ENCODE data around the gene DOK6. TPM values are rescaled to one million over a fixed set of nuclear protein-coding genes. Genes with fewer than 3 reads are reported as not detected.

DOK6 gene
- total and polyA plus RNA-seq, 11 donors: 0.46 to 9.7 (median 2.9) TPM

DNA sequence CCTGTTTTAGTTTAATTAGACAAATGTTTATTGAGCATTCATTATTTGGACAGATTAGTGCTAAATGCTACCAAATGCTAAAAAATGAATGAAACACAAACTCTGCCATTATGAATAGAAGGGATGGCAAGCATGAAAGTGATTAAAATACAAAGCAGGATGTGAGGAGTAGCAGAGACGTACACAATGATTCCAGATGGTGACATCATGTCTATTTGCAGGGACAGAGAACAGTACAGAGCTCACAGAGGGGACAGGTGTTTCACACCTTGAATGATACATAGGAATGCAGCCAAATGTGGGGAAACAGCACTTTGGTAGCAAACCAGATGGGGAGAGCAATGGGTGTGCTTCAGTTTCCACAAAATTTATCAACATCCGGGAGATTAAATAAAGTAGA, 470.7 kb downstream of the DOK6 start:
- no peak overlapping the region for H3K4me3 ChIP-seq
- no peak for DNase-seq
- H3K27ac ChIP-seq: no peak overlapping the region
- H3K36me3 ChIP-seq: no peaks in the 10 kb centered on the region
- H3K4me1 ChIP-seq: no peaks in the 10 kb centered on the region
- no peak for ATAC-seq
- 63 to 71% (median 65%) methylated on average over 2 of the region's 2 CpGs for WGBS, 4 donors
- intact Hi-C loops (cut with DNase I): no loop called here
- H3K27me3 ChIP-seq: no peaks in the 10 kb centered on the region
- H3K9me3 ChIP-seq: no peaks in the 10 kb centered on the region
- TF ChIP-seq, protein P1, sequence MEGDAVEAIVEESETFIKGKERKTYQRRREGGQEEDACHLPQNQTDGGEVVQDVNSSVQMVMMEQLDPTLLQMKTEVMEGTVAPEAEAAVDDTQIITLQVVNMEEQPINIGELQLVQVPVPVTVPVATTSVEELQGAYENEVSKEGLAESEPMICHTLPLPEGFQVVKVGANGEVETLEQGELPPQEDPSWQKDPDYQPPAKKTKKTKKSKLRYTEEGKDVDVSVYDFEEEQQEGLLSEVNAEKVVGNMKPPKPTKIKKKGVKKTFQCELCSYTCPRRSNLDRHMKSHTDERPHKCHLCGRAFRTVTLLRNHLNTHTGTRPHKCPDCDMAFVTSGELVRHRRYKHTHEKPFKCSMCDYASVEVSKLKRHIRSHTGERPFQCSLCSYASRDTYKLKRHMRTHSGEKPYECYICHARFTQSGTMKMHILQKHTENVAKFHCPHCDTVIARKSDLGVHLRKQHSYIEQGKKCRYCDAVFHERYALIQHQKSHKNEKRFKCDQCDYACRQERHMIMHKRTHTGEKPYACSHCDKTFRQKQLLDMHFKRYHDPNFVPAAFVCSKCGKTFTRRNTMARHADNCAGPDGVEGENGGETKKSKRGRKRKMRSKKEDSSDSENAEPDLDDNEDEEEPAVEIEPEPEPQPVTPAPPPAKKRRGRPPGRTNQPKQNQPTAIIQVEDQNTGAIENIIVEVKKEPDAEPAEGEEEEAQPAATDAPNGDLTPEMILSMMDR (IDR thresholded peaks at IDR 0.05): no peak
- TF ChIP-seq POLR2A (IDR thresholded peaks at IDR 0.05): no peak

DNA sequence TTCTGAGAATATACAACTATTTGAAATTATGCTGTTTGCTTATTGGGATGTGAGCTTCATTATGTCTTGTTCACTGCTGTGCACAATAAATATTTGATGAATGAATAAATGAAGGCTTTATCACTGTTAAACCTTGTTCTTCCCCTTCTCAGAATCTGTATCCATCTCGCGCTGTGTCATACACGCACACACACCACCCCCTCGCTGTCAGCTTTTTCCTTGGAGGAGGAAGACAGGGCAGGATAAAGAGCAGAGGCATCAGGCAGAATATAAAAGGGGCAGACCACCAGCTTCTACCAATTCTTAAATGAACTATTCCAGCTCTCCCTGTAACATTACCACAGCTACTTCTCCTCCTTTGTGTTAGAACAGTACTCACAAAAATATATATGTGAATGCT, 472.0 kb downstream of the DOK6 start:
- H3K27ac ChIP-seq: no peak overlapping the region
- H3K4me1 ChIP-seq: no peaks in the 10 kb centered on the region
- TF ChIP-seq, protein P1 (IDR thresholded peaks at IDR 0.05): no peak
- TF ChIP-seq POLR2A (IDR thresholded peaks at IDR 0.05): no peak
- ATAC-seq: no peak
- intact Hi-C loops (cut with DNase I): no loop called here
- H3K27me3 ChIP-seq: no peaks in the 10 kb centered on the region
- DNase-seq: no peak
- H3K4me3 ChIP-seq: no peak overlapping the region
- no peaks in the 10 kb centered on the region for H3K36me3 ChIP-seq
- no peaks in the 10 kb centered on the region for H3K9me3 ChIP-seq
- WGBS, 4 donors: 80 to 88% (median 86%) methylated on average over 4 of the region's 4 CpGs

DNA sequence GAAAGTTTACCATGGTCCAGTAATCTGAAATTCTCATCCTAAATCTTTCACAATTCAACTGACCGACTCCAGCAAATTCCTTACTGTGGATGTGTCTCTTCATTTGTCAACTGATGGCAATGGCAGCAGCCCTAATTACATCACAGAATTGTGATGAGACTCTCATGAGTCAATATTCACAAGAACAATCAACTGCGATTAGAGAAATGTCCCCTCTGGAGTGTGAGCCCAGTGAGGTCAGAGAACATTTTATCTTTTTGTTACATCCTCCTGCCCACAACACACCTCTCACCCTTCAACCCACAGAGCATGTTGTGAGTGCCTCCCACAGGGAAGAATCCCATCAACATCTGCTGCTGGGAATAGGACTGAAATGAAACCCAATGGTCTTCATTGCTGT, 473.4 kb downstream of the DOK6 start:
- no peak for DNase-seq
- Histone ChIP-seq H3K4me3 (no peak overlapping the region), H3K27me3 (no peaks in the 10 kb centered on the region), H3K4me1 (no peaks in the 10 kb centered on the region), H3K27ac (no peak overlapping the region), H3K9me3 (no peaks in the 10 kb centered on the region), H3K36me3 (no peaks in the 10 kb centered on the region)
- intact Hi-C loops (cut with DNase I): no loop called here
- 73 to 87% (median 82%) methylated on average over 2 of the region's 2 CpGs for WGBS, 4 donors
- TF ChIP-seq, protein P1 (IDR thresholded peaks at IDR 0.05): no peak
- TF ChIP-seq POLR2A (IDR thresholded peaks at IDR 0.05): no peak
- ATAC-seq: no peak

DNA sequence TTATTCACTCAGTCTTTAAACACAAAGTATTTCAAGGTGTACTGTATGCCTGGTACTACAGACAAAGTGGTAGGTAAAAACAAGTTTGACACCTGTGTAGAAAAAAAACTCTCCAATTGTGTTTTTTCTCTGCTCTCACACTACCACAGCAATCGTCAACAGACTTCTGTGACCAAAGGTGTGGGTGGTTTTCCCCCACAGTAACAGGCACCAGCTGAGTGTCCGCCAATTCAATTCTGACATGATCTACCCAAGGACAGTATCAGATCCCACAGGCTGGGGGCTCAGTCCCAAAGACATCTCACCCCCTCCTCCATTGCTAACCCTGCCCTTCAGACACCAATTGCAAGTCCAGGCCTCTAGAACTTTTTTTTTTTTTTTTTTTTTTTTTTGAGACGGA, 475.8 kb downstream of the DOK6 start:
- H3K4me1 ChIP-seq: peaks cover 0 to 3% (median 0%) of the 10 kb centered on the region in 12 donors
- intact Hi-C loops (cut with DNase I): no loop called here
- no peaks in the 10 kb centered on the region for H3K36me3 ChIP-seq
- WGBS, 4 donors: 92 to 97% (median 94%) methylated on average over 3 of the region's 3 CpGs
- ATAC-seq (no peak), DNase-seq (no peak)
- no peak overlapping the region for H3K4me3 ChIP-seq
- no peaks in the 10 kb centered on the region for H3K27me3 ChIP-seq
- H3K27ac ChIP-seq: no peak overlapping the region
- no peaks in the 10 kb centered on the region for H3K9me3 ChIP-seq
- TF ChIP-seq, protein P1 (IDR thresholded peaks at IDR 0.05): no peak
- no peak for TF ChIP-seq POLR2A (IDR thresholded peaks at IDR 0.05)
